Measurements from ENCODE around the gene SH3BP4.

The SH3BP4 gene

DNA sequence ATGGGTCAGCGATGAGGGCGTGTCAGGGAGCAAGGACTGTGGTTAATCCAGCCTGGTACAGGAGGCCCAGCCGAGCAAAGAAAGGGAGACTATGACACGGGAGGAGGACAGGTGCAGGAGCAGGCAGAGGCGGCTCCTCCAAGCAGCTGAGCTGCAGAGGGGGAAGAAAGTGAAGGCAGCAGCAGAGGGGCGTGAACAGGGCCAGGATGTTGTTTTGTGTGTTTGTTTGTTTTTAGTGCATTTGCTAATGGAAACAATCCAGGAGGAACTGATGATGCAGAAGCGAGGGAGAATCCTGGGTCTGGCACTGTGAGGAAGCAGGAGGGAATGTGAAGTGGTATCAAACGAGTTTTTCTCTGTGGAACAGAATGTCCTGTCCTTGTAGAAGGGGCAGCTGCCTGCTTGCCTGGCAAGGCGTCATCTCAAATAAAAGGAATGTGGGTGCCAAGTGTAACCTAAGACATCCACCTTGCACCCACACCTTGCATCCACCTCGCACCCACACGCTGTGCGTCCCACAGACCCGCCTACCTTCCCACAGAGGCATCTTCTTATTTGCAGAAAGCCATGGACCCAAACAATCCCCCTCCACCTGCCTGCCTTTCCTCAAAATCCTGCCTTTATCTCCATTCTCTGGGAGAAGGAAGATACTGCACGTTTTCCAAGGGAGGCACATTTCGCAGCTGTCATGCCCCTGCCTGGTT, 134.8 kb downstream of the SH3BP4 start:
- DNase-seq (ENCODE audit: low read depth in 1 of 2, low spot score in 1 of 2): no peak

DNA sequence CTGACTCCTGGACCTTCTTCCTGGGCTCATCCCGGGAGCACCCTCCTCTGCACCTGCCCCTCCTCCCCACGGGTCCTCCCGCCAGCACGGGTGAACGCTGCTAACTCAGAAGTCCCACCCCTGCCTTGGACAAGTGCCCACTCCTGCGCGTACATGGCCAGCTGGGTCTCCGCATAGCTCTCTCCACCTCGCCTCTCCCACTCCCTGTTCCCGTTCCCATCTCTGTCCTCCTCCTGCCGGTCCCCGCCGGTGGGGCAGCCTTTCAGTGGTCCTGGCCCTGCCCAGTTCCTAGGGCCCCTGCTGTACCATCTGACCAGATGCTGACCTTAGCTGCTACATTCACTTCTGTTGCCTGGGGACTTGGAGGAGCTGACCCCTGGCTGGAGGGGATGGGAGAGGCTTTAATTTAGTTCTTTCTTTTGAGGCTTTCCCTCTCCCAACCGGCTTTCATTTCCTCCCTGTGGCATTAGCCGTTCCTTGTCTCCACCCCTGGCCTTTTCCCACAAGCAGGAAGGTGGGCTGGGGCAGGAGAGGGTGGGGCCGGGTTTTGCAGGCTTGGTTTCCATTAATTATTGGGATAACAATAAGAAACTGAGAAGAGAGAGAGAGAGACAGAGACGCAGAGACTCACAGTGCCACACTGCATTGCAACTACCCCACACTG, 136.1 kb downstream of the SH3BP4 start:
- DNase-seq (ENCODE audit: low read depth in 1 of 2, low spot score in 1 of 2): no peak

DNA sequence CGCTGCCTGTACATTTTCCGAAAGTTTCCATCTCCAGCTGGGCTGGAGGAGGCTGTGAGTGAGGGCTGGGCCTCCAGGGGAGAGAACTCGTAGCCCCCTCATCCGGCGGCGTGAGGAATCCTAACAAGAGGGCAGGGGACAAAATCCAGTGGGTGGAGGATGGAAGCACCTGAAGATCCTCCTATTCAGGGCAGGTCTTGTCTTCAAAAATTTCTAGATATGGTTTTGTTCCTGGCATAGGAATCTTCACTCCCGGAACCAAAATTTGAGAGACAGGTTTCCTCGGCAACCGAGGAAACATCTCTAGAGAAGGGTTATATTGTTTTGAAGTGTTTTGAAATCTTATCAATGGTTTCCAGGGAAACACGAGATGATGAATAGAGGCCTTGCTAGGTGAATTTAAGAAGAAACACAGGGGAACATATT, 136.7 kb downstream of the SH3BP4 start:
- no peak for DNase-seq (ENCODE audit: low read depth in 1 of 2, low spot score in 1 of 2)

DNA sequence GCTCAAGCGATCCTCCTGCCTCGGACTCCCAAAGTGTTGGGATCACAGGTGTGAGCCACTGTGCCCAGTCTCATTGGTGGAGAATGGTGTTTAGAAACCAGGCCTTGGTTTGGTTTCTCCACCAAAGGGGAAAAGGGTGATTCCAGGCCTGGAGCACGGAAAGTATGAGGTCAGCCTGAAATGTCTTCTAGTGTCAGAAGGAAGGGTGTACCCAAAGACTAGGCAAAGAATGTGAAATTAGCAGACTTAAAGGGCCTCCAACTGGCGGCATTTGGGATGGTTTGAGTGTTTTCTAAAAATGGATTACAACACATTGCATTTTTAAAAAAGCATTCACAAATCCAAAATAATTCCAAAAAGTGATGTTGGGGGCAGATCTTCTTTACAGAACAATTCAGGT, 139.6 kb downstream of the SH3BP4 start:
- no peak for DNase-seq (ENCODE audit: low read depth in 1 of 2, low spot score in 1 of 2)

DNA sequence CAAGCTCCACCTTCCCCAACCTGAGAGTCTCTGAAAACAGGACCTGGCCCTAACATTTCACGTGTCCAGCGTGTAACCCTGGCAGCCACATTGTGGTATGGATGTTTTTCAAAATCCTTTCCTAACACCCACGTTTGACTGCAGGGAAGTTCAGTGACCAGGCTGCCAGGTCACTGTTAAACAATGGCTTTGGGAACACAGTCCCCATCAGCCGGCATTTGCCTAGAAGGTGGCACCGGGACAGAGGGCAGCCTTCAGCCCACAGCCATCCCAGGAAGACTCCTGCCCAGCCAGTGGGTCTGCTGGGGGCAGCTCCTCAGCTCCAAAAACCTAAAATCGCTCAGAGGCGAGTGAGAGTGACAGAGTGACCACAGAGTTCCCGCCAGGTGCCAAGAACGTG, 140.2 kb downstream of the SH3BP4 start:
- no peak for DNase-seq (ENCODE audit: low read depth in 1 of 2, low spot score in 1 of 2)

DNA sequence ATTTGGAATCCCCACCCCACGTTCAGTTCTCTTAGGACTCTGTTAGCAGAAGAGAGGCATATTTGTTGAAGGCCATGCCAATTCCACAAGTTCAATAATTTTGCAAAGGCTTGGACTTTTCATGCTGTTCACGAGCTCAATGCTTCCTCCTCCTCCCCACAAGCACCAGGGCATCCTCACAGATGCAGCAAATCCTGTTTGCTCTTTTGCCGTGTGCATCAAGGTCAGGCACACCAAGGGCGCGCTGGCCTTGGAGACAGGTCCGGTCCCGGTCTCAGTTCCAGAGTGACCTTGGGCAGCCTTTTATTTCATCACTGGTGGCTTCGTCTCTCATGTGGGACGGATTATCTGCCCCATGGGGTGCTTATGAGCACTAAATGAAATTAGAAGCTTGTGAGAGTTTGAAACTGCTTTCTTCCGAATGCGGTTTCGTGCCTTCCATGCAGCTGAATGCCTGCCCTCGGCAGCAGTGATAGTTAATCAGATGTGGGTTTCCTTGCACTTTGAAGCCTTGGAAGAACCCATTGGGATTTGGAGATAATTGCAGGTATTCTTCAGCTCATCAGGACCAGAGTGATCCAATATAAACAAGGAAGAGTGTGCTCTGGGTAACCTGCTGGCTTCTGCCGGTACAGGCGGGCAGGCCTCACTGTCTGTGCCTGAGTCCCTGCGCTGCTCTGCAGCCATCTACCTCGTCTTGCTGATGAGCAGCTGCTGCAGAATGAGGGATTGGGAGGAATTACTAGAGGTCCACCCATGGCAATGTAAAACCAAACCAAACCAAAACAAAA, 140.8 kb downstream of the SH3BP4 start:
- no peak for DNase-seq (ENCODE audit: low read depth in 1 of 2, low spot score in 1 of 2)

DNA sequence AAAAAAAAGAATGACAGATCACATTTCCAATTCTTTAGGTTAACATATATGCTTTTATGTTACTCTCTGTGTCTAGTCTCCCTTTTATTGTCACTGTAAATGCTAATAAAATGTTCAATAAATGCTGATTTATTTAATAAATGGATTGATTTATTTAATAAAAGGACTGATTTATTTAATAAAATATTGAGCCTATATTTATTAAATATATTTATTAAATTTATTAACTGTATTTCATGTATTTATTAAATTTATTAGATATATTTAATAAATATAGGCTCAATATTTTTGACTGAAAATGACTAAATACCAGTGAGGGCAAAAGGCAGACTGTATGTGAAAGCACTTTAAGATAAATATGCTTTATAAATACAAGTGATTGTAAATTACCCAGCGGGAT, 142.6 kb downstream of the SH3BP4 start:
- no peak for DNase-seq (ENCODE audit: low read depth in 1 of 2, low spot score in 1 of 2)

DNA sequence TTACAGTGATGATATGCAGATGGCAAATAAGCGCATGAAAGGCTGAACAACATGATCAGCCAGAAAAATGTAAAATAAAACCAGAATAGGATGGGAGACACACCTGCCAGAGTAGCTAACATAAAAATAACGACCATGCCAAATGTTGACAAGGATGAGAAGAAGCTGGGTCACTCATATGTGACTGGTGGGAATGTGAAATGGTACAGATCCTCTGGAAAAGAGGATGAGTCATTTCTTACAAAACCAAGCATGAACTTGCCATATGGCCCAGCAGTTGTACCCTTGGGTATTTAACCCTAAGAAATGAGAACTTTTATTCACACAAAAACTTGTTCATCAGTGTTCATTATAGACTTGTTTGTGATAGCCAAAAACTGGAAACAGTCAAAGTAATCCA, 143.8 kb downstream of the SH3BP4 start:
- no peak for DNase-seq (ENCODE audit: low read depth in 1 of 2, low spot score in 1 of 2)

DNA sequence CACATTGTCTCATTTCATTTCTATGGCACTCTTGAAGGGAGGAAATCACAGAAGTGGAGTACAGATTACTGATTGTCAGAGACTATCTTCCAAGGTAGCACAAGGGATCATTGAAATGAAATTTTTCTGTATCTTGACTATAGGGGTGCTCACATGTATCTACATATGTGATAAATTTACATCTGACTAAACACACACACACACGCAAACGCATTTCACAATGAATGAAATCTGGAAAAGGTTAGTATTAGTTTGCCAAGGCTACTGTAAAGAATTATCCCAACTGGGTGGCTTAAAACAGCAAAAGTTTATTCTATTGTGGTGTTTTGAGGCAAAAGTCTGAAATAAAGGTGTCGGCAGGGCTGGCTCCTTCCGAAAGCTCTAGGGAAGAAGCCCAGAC, 144.6 kb downstream of the SH3BP4 start:
- DNase-seq (ENCODE audit: low read depth in 1 of 2, low spot score in 1 of 2): no peak

DNA sequence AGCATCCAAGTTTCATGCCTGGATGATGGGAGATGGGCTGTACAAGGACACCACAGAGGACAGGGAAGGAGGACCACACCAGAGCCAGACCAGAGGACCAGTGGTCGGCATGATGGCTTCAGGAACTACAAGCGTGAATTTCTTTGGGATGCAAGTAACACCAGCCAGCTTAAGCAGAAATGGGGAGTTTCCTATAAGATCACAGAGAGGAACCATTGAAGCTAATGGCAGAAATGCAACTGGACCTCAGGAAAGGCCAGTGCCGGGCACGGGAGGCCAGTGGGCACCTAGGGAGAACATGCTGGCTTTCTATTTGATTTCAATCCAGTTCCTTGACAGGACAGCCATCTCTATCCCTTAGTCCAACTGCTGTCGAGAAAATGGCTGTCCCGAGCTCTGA, 145.4 kb downstream of the SH3BP4 start:
- no peak for DNase-seq (ENCODE audit: low read depth in 1 of 2, low spot score in 1 of 2)

DNA sequence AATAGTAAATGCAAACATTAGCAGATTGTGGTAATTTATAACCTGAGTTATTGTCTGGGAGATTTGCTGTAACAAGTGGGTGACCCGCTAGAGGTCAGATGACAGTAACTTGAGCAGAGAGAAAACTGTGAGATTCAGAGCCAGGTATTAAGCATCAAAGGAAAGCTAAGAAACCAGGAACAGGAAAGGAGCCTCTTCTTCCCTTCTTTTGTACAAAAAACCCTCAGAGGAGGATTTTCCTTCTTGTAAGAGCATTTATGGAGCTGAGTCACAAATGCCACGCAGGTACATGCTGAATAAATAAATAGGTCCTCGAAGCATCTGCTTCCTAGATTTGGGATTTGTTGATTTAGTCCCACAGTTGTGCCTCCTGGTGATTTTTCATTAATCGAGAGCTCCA, 146.5 kb downstream of the SH3BP4 start:
- no peak for DNase-seq (ENCODE audit: low read depth in 1 of 2, low spot score in 1 of 2)

DNA sequence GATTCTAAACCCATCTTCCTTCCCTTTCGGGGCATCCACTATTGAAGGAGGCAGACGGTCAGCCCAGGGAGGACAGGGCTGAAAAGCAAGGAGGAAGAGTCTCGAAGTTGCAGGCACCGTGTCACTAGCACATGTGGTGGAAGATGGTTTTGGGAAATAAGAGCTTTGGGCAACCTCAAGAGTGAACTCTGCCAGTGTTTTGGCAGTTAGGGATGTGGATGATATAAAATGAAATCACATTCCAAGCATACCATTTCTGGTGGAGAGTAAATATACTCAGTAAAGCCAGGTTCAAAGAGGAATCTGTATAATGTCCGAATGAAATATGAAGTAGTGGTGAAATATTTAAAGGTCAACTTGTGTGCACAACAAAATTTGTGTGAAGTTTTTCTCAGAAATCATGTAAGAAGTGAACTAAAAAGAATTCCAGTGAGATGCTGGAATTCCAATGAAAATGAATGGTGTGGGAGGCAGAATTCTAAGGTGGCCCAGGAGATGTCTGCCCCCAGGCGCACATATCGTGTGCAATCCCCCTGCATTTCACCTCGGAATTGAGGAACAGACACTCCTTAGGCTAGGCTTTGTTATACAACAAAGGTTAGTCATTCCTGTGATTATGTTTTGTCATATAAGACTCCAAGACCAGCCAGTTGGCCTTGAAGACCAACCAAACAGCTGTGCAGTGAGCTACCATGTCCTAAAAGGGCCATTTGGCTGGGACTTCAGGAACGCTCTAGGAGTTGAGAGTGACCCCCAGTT, 147.1 kb downstream of the SH3BP4 start:
- DNase-seq (ENCODE audit: low read depth in 1 of 2, low spot score in 1 of 2): no peak

DNA sequence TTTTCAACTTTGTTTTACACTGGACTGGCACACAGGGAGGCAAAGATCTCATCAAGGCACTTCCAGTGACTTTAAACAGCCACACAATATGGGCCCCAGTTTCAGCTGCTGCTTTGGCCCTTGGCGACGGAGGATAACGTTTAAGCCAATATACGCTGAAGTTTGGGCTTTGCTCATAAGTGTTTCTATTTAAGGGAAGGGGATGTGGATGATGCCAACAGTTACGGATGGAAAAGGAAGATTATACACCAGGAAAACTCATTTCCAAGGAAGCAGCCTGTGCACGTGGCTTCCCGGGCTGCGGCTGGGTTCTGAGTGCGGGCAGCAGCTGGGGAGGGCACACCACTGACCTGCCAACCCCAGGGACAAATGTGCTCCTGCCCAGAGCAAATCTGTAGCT, 151.1 kb downstream of the SH3BP4 start:
- no peak for DNase-seq (ENCODE audit: low read depth in 1 of 2, low spot score in 1 of 2)

All from activated T-helper 1 cell treated with anti-CD3 and anti-CD28 coated beads, Interleukin-2, amount 50 U/mL, for 16 hours (primary cell).